ENCODE measurements around the gene CES1. TPM values are rescaled to one million over a fixed set of nuclear protein-coding genes. Genes with fewer than 3 reads are reported as not detected.
"Not testable (repeated sequence)": the region's sequence is repeated elsewhere in the genome, so short reads cannot be mapped to it uniquely, and the experiment has no call there.

Gene CES1
- total RNA-seq, 1 donor, result 2.9 TPM

GRCh38 chr16:55817236-55817912, 15.5 kb downstream of the CES1 start:
- no peak overlapping the region for H2AFZ ChIP-seq (ENCODE audit: low read length)

GRCh38 chr16:55816222-55816621, 16.7 kb downstream of the CES1 start:
- H3K27me3 ChIP-seq (ENCODE audit: insufficient read depth, low read length); H3K27ac ChIP-seq (ENCODE audit: low read depth, low read length); DNase-seq (ENCODE audit: insufficient read length, low spot score, missing footprints); H4K20me1 ChIP-seq (ENCODE audit: insufficient read depth, low read length); H3K36me3 ChIP-seq (ENCODE audit: insufficient read depth, low read length); H3K79me2 ChIP-seq (ENCODE audit: insufficient read depth, low read length); H3K4me3 ChIP-seq (ENCODE audit: insufficient read depth, low read length); H2AFZ ChIP-seq (ENCODE audit: low read length); H3K4me1 ChIP-seq (ENCODE audit: insufficient read depth, low read length); H3K4me2 ChIP-seq (ENCODE audit: insufficient read depth, low read length); H3K9me3 ChIP-seq (ENCODE audit: low read depth, low read length): not testable (repeated sequence)

More at GRCh38 chr16:55817236-55817912, 15.5 kb downstream of the CES1 start:
- no peaks in the 10 kb centered on the region for H4K20me1 ChIP-seq (ENCODE audit: insufficient read depth, low read length)
- no peak for TF ChIP-seq CTCF (IDR thresholded peaks at IDR 0.05; ENCODE audit: extremely low read depth, low read depth, low read length)
- H3K27ac ChIP-seq (ENCODE audit: low read depth, low read length), result no peak overlapping the region
- H3K27me3 ChIP-seq (ENCODE audit: insufficient read depth, low read length), result no peaks in the 10 kb centered on the region
- H3K4me2 ChIP-seq (ENCODE audit: insufficient read depth, low read length), result no peak overlapping the region
- no peaks in the 10 kb centered on the region for H3K9me3 ChIP-seq (ENCODE audit: low read depth, low read length)
- no peak for DNase-seq (ENCODE audit: insufficient read length, low spot score, missing footprints)
- no peaks in the 10 kb centered on the region for H3K4me1 ChIP-seq (ENCODE audit: insufficient read depth, low read length)
- H3K4me3 ChIP-seq (ENCODE audit: insufficient read depth, low read length), result no peak overlapping the region
- no peaks in the 10 kb centered on the region for H3K36me3 ChIP-seq (ENCODE audit: insufficient read depth, low read length)
- H3K79me2 ChIP-seq (ENCODE audit: insufficient read depth, low read length), result no peaks in the 10 kb centered on the region

- no peak for TF ChIP-seq CTCF (IDR thresholded peaks at IDR 0.05; ENCODE audit: extremely low read depth, low read depth, low read length)
- H3K36me3 ChIP-seq (ENCODE audit: insufficient read depth, low read length), result no peaks in the 10 kb centered on the region
- no peak overlapping the region for H2AFZ ChIP-seq (ENCODE audit: low read length)
- no peaks in the 10 kb centered on the region for H3K4me1 ChIP-seq (ENCODE audit: insufficient read depth, low read length)
- no peak overlapping the region for H3K27ac ChIP-seq (ENCODE audit: low read depth, low read length)
- H3K9me3 ChIP-seq (ENCODE audit: low read depth, low read length), result no peaks in the 10 kb centered on the region
- H3K79me2 ChIP-seq (ENCODE audit: insufficient read depth, low read length), result no peaks in the 10 kb centered on the region
- H4K20me1 ChIP-seq (ENCODE audit: insufficient read depth, low read length), result no peaks in the 10 kb centered on the region
- DNase-seq (ENCODE audit: insufficient read length, low spot score, missing footprints), result no peak
- H3K4me2 ChIP-seq (ENCODE audit: insufficient read depth, low read length), result no peak overlapping the region
- H3K4me3 ChIP-seq (ENCODE audit: insufficient read depth, low read length), result no peak overlapping the region
- H3K27me3 ChIP-seq (ENCODE audit: insufficient read depth, low read length), result no peaks in the 10 kb centered on the region
Observed at GRCh38 chr16:55815320-55815719, 17.6 kb downstream of the CES1 start.

DNA sequence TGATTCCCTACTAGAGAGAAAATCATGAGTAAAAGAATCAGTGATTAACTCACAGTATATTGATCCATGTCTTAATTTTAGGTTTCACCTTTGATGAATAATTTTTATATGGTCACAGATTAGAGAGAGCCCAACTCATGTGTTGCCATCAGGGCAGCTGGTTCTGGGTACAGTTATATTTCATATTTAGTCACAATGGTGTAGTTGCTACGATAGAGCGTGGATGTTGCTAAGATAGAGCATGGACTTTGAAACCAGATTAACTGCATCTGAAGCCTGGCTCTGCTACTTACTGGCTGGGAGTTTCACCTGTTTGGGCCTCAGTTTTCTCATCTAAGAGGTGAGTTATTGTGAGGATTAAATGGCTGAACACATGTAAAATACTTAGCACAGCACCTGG, 18.7 kb downstream of the CES1 start:
- not testable (repeated sequence) for H3K4me1 ChIP-seq (ENCODE audit: insufficient read depth, low read length); H3K4me2 ChIP-seq (ENCODE audit: insufficient read depth, low read length); H3K27me3 ChIP-seq (ENCODE audit: insufficient read depth, low read length); H3K79me2 ChIP-seq (ENCODE audit: insufficient read depth, low read length); H4K20me1 ChIP-seq (ENCODE audit: insufficient read depth, low read length); H3K4me3 ChIP-seq (ENCODE audit: insufficient read depth, low read length); H3K9me3 ChIP-seq (ENCODE audit: low read depth, low read length); DNase-seq (ENCODE audit: insufficient read length, low spot score, missing footprints); H2AFZ ChIP-seq (ENCODE audit: low read length); H3K27ac ChIP-seq (ENCODE audit: low read depth, low read length); H3K36me3 ChIP-seq (ENCODE audit: insufficient read depth, low read length)

- not testable (repeated sequence) for H2AFZ ChIP-seq (ENCODE audit: low read length); H4K20me1 ChIP-seq (ENCODE audit: insufficient read depth, low read length); DNase-seq (ENCODE audit: insufficient read length, low spot score, missing footprints); H3K27me3 ChIP-seq (ENCODE audit: insufficient read depth, low read length); H3K9me3 ChIP-seq (ENCODE audit: low read depth, low read length); H3K36me3 ChIP-seq (ENCODE audit: insufficient read depth, low read length); H3K4me1 ChIP-seq (ENCODE audit: insufficient read depth, low read length); H3K4me2 ChIP-seq (ENCODE audit: insufficient read depth, low read length); H3K4me3 ChIP-seq (ENCODE audit: insufficient read depth, low read length); H3K79me2 ChIP-seq (ENCODE audit: insufficient read depth, low read length); H3K27ac ChIP-seq (ENCODE audit: low read depth, low read length)
Observed at GRCh38 chr16:55813730-55814129, 19.2 kb downstream of the CES1 start.

Data from osteoblast (primary cell).